Erythroblast (primary cell): ENCODE measurements around the gene DRD2.

Experiments
- DNase-seq, 2 experiments: peaks; one replicate each; lab custom pipeline; 2025; lab: John Stamatoyannopoulos, UW
- GATA1 ChIP-seq: IDR thresholded peaks from 2 replicates; pipeline ENCODE4 v1.6.1; 2011; ENCODE audit warnings: low read depth, mild to moderate bottlenecking, control low read depth, low read length, moderate library complexity
- POLR2A ChIP-seq: IDR thresholded peaks from 2 replicates; pipeline ENCODE4 v1.6.1; 2011; ENCODE audit warnings: mild to moderate bottlenecking, low read length

Gene DRD2

DNA sequence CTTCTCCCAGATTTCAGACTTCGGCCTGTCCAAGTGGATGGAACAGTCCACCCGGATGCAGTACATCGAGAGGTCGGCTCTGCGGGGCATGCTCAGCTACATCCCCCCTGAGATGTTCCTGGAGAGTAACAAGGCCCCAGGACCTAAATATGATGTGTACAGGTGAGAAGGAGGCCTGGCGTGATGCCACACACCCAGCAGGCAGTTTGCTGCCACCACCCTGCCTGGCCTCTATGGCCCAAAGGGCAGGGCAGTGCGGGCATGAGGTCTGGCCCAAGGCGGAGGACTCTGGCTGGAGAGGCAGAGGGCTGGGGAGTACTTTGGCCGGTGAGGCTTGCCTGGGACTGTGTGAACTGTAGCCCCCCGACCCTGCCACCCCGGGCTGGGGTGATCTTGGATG lies 80.3 kb downstream of the DRD2 start:
- no peak for DNase-seq
- TF ChIP-seq GATA1 (no peak), POLR2A (no peak)

DNA sequence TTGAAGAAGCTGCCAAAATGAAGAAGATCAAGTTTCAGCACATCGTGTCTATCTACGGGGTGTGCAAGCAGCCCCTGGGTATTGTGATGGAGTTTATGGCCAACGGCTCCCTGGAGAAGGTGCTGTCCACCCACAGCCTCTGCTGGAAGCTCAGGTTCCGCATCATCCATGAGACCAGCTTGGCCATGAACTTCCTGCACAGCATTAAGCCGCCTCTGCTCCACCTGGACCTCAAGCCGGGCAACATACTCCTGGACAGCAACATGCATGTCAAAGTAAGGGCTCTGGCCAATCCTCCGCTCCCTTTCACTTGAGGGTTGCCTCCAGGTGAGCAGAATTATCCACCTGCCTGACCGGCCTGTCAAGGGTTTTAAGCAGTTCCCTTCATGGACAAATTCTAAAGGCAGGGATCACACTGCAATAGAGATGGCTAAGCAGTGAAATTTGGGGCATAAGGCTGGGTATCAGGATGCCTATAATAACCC lies 81.7 kb downstream of the DRD2 start:
- no peak for TF ChIP-seq POLR2A
- no peak for DNase-seq

GRCh38 chr11:113392236-113392921 lies 82.8 kb downstream of the DRD2 start:
- DNase-seq, result no peak
- TF ChIP-seq GATA1, result no peak
- TF ChIP-seq POLR2A, result no peak

GRCh38 chr11:113389272-113389671 lies 85.9 kb downstream of the DRD2 start:
- no peak for TF ChIP-seq POLR2A
- TF ChIP-seq GATA1, result no peak
- DNase-seq, result no peak

DNA sequence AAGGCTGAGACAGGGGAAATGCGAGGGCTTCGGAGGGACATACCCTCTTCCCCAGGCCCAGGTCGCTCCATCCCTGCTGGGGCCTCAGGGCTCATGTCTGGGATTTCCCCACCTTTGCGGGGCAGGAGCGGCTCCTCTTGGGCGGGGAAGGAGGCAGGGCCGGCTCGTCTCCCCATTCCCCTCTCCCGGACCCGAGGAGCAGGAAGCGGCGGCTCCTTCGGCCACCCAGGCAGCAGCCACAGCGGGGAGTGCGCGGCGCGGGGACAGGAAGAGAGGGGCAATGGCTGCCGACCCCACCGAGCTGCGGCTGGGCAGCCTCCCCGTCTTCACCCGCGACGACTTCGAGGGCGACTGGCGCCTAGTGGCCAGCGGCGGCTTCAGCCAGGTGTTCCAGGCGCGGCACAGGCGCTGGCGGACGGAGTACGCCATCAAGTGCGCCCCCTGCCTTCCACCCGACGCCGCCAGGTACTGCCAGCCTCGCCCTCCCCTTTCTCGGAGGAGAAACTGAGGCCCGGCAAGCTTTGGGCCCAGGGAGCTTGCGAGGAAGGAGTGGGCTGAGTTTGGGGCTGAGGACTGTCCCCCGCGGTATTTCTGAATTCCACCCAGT lies 87.5 kb downstream of the DRD2 start, which contains the start of gene ANKK1:
TSS of gene ANKK1 (plus strand) at position 175 of the 607 bp plus-strand sequence. CDS start at position 281, 106 bp downstream.
- DNase-seq, result no peak
- TF ChIP-seq GATA1, result no peak
- no peak for TF ChIP-seq POLR2A

GRCh38 chr11:113386866-113387265 lies 88.3 kb downstream of the DRD2 start:
- DNase-seq, result no peak
- TF ChIP-seq GATA1 (no peak), POLR2A (no peak)

DNA sequence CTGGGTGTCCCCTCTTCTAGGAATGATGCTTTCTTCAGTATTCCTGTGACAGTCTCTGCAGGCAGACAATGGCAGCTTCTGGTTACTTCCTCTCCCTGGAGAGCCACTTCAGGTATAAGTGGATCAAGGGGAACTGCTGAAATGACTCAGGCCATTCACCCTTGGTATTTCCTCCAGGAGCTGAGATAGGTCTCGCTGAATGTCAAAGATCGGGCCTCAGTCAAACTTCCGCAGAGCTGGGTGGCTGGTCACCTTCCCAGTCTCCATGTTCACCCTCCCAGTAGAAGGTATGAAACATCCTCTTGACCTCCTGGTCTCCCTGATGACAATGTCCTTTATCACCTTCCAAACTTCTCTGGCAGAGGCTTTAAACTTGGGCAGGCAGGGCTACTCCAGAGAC lies 89.4 kb downstream of the DRD2 start:
- no peak for DNase-seq
- no peak for TF ChIP-seq GATA1
- TF ChIP-seq POLR2A, result no peak

- TF ChIP-seq GATA1, result no peak
- TF ChIP-seq POLR2A, result no peak
- DNase-seq, result no peak
These were observed 90.6 kb downstream of the DRD2 start for GRCh38 chr11:113384551-113384950.

DNA sequence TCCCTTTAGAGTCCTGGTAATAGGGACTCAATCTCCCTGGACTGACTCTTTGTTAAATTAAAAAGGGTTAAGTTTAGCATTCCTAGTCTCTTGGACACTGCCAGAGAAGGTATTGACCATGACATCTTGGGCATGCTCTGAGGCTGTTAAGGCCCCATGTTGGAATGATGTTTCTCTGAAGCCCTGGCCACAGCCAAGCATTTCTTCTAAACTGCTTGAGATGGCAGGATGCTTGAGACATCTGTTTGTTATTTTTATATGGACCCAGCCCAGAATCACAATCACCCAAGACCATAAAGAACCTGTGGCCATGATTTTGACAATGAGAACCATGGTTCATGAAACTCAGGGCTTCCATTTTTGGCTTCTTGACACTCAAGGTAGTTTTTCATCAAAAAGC lies 93.1 kb downstream of the DRD2 start:
- TF ChIP-seq GATA1 (no peak), POLR2A (no peak)
- DNase-seq, result no peak

- DNase-seq, result no peak
- TF ChIP-seq GATA1 (no peak), POLR2A (no peak)
These were observed 96.5 kb downstream of the DRD2 start for GRCh38 chr11:113378692-113379091.

DNA sequence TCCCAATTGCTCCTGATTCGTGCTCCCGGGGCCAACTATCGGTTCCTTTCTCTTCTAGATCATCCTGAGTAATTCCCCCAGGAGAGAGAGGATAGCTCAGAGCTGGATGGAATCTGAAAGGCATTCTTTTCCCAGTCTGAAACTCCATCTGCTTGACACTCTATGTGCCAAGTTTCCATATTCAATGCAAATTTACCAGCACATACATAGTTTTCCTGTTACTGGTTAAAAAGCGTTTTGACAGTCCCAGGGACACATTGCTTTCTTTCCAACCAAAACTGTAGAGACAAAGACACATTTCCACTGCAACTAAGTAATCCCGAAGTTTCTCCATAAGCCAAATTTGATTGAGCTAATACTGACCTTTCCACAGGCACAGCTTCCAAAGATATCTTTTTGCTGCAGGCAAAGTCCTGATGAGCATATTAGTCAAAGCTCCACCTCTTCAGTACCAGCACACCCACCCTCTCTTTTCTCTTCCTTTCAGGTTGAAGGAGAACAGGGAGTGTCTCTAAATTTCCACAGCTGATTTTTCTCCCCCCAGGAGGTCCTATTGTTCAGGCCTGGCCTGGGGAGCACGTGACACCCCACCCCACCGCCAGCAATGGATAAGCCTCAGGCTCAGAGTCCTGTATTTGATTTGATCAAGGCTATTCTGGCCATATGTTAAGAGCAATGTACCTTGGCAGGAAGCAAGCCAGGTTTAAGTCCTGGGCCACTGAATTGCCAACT lies 97.4 kb downstream of the DRD2 start:
- no peak for DNase-seq
- no peak for TF ChIP-seq POLR2A
- TF ChIP-seq GATA1, result no peak

DNA sequence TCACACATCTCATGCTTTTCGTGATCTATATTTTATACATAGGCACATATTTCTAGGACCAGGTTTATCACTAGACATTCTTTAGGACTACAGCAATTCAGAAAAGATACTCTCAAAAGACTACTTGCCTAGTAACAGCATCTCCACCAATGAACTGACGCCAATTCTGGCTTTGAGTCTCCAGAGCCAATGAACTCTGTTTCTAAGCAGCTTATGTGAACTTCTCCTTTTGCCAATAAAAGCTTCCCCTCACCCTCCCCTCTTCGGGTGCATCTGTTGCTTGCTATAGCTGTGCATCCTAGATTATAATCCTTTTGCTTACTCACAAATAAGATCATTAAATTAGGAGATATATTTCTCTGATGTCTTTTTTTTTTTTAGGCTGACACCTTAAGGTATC lies 99.0 kb downstream of the DRD2 start:
- no peak for TF ChIP-seq POLR2A
- TF ChIP-seq GATA1, result no peak
- DNase-seq, result no peak

DNA sequence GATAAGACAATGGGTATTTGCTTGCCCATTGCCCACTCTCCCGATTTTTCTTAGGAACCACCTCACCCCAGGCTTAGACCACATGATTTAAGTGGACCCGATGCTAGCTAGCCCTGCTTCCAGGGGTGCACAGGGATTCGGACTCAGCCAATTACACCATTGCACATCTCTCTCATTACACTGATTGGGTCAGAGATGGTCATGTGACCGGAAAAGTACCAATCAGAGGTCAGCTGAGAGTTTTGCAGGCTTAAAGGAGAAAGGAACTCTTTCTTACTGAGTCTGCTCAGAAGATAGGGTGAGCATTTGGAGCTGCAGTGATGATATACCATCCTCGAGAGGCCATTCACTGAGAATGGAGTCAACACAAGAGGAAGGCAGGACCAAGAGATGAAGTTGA lies 99.8 kb downstream of the DRD2 start:
- no peak for TF ChIP-seq POLR2A
- TF ChIP-seq GATA1, result no peak
- no peak for DNase-seq

GRCh38 chr11:113373981-113374560 lies 101.1 kb downstream of the DRD2 start:
- TF ChIP-seq POLR2A, result no peak
- no peak for TF ChIP-seq GATA1
- no peak for DNase-seq
